Measurements from ENCODE around the gene CNST.
"Not testable (repeated sequence)": the region's sequence is repeated elsewhere in the genome, so short reads cannot be mapped to it uniquely, and the experiment has no call there.

Gene CNST

DNA sequence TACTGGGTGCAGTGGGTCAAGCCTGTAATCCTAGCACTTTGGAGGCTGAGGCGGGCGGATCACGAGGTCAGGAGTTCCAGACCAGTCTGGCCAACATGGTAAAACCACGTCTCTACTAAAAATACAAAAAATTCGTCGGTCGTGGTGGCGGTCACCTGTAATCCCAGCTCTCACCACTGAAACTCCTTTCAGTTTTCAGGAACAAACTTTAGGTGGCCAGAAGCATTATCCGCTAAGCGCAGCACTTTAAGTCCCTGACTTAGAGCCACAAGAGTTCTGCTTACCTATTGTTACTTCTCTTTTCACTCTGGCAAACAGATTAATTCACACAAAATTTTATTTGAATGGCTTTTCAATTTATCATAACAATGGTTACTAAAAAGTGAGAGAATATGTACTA is 5.4 kb upstream of the CNST start:
- DNase-seq = not testable (repeated sequence)

DNA sequence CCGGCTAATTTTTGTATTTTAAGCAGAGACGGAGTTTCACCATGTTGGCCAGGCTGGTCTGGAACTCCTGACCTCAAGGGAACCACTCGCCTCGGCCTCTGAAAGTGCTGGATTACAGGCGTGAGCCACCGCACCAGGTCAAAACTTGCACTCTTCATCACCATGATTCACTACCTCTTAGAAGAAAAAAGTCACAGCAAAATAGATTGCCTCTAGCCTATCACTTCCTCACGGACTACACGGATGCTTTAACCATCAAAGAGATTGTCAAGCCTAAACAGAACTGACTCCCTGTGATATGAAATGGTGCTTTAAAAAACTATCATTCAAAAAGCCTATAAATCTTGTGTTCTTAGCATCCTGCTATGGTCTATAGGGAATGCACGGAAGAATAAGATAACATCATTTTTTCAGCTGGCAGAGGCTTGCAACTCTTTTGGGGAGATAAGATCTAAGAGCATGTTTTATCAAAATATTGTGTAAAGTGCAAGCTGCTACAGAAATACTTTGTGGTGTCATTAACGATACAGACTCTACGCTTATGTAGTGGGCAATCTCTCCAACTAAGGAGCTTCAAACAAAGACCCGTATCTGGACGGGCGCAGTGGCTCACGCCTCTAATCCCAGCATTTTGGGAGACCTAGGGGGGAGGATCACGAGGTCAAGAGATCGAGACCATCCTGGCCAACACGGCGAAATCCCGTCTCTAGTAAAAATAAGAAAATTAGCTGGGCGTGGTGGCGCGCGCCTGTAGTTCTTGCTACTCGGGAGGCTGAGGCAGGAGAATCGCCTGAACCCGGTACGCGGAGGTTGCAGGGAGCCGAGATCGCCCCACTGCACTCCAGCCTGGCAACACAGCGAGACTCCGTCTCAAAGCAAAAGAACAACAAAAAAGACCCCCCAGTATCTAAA is 1.2 kb upstream of the CNST start:
- no peak for DNase-seq

DNA sequence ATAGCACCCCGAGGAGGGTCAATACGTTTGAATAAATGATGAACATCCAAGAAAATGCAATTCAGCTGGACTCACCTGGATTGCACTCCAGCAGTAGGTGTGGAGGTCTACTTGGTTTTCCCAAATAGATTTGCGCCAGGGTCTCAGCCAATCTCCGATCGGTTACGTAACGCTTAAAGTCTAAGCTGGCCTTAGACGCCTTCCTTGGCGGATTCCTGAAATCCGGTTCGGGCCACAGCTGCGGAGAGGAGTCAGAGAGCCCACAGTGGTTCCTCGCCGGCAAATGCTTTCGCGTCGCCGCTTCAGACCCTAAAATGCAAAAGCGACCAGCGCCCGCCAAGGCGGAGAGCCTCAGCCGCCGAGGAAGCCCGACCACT is 517 bp upstream of the CNST start:
- no peak for DNase-seq

DNA sequence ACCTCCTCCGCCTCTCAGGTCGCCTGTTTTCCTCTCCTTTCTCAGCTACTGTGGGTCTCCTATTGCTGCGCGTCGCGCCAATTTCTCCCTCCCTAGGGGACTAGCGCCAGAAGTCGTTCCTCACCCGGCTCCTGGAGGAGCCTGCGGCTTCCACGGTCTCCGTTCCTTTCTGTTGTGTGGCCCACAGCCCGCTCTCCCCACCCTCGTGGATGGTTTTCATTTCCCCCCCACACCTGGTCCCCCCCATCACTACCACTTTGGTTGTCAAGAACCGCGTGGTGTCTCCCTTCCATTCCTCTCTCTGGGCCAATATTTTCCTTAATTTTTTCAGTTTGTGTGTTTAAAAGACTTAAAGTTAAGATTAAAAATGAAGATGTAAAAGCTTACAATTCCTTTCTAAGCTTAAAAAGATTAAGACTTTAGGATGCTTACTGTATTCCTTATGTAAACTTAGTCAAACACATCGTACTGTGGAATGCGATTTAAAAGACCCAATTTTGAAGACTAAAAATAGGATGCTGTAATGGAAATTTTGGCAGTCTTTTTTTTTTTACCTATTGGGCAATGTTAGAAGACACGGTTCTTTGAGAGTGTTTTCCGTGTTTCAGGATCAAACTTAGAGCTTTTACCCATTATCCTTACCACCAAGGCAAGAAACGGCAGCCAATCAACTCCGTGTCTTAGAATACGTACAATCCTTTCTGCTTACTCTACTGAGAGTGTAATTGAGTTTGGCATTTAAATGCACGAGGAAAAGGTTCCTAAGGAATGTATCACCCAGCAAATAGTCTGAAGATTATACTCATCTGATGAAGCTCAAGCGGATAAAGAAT is 773 bp downstream of the CNST start:
- no peak for DNase-seq

DNA sequence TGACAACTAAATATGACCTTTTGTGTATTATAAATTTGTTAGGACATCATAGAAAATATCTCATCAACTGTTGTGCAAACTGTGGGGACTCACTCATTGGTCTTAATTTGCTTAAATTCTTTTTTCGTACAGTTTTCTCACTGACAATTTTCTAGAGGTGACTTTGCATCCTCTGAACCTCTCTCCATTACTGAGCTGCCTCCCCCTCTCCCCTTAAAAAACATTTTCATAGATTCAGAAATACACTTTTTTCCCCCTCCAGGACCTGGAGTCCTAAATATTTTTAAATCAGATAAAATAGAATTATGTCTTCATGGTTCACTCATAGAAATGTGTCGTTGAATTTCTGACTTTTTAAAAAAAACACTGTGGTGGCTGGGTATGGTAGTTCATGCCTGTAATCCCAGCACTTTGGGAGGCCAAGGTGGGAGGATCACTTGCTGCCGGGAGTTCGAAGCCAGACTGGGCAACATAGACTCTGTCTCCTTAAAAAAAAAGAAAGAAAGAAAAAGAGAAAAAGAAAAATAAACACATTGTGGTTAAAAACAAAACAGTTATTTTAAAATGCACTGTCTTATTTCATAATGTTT is 1.5 kb downstream of the CNST start:
- DNase-seq = no peak

DNA sequence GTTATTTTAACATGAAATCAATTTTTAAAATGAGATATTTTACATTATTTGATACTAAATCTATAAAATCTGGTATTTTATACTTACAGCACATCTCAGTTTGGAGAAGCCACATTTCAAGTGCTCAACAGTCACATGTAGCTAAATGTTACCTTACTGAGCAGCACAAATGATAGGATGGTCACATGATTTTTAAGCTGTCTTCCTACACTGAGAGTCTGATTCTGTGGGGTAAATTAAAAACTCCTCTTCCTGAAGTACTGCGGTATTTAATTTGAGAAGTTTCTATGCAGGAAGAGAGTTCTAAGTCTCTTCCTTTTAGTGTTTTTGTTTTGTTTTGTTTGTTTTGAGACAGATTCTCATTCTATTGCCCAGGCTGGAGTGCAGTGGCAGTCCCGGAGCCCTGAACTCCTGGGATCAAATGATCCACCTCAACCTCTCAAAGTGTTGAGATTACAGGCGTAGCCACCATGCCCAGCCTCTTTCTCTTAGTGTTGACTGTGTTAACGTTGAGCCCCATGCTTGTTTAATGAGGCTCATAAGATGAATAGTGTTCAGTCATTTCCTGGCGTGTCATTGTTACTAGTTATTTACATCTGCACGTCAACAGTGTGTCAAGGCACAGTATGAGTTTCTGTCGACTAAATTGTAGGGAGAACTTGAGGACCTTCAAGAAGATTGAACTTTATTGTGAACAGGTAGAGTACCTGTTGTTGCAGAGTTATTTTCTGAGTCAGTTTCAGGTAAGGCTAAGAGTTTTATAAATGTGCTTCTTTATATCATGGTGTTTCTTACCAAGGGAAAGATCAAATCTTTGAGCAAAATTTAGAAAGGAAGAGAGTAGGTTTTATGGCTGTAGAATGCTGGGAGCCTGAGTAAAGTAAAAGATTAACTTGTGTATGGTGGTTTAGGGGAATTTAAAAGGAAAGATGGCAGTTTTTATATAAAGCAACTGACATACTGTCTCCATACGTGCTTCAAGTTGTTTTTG is 3.3 kb downstream of the CNST start:
- DNase-seq = no peak

DNA sequence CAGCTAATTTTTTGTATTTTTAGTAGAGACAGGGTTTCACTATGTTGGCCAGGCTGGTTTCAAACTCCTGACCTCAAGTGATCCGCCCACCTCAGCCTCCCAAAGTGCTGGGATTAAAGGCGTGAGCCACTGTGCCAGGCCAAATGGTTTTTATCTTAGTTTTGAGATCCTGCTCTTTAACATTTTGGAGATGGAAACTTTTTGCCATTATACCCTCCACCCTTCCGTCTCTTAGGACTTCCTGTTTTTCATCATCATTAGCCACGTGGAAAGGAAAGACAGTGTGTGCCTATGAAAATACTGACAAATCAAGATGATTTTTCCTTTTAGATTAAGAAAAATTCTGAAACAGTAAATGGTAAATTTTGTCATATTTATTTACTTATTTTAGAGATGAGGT is 5.1 kb downstream of the CNST start:
- not testable (repeated sequence) for DNase-seq

DNA sequence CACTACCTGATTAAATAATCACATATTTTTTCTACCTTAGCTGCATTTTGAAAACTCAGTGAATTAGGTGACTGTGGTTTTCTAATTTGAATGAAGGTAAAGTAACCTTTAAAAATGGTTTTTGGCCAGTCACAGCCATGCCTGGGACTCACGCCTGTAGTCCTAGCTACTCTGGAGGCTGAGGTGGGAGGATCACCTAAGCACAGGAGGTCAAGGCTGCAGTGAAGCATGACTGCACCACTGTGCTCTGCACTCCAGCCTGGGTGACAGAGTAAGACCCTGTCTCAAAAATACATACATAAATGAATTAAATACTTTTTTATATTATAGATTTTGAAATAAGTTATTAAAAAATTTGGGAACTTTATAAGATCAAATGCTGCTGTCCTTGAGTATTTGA is 5.7 kb downstream of the CNST start:
- DNase-seq = no peak

DNA sequence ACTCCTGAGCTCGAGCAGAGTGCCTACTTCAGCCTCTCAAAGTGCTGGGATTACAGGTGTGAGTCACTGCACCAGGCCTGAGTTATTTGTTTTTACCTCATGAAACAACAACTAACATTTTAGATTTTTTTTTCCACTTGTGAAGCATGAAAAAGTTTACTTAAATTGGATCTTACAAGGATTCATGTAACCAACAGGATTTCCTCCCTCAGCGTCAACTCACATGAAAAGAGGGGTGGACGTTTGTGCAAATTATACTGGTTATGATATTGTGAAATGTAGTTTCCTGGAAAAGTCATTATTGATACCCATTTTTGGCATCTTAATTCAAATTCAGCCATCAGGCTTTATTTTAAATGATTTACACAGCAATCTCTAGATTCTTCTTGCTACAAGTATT is 6.5 kb downstream of the CNST start:
- no peak for DNase-seq

DNA sequence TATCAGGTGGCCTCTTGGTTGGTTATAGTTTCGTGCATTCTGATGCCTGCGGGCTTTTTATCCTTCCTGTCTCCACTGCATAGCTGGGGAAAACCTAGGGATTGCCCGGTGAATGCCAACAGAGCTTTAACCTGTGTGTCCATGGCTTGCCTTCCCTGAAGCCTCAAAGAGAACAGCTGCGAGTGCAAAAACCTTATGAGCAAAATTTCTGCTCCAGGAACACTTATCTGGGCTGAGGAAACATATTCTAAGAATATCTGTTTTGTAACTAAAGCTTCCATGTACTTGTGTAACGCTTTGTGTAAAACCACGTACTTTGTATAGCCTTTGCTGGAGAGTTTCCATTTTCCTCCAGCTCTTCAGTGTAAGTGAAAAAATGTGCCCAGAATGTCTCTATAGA is 7.2 kb downstream of the CNST start:
- no peak for DNase-seq

DNA sequence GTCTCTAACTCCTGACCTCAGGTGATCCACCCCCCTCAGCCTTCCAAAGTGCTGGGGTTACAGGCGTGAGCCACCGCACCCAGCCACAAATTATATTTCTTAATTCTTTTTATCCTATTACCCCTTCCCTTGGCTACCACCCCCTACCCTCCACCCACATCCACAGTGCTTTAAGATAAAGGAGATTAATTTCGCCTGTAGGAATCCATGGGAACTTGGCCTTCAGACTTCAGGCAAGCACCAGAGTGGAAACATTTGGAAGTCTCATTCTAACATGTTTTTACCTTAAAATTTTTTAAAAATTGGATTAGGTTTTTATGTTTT is 10.4 kb downstream of the CNST start:
- no peak for DNase-seq

DNA sequence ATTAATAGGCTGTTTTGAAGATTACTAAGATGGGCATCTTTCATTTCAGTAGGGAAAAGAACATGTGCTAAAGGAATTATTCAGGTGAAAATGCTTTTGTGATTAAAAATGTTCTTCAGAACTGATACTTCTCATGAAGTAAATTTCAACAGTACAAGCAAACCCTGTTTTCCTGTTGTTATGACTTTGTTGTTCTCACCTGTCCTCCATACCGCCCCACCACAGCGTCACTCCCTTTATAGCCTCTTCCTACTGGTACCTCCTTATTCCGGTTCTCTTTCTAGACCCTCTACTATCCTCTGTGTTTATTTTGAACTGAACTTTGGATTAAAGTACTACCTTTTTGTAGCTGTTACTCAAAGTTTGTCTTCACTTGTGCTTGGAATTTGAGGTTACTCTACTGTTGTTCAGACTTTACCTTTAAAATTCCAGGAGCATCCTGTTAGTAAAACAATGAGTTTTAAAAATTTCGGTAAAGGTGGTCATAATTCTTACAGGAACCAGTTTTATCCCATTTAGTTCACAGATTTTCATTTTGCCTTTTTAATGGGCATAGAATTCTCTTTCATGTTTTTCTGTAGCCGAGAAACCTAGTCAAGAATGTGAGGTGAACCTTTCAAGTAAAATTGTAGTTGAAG is 10.9 kb downstream of the CNST start:
- no peak for DNase-seq

DNA sequence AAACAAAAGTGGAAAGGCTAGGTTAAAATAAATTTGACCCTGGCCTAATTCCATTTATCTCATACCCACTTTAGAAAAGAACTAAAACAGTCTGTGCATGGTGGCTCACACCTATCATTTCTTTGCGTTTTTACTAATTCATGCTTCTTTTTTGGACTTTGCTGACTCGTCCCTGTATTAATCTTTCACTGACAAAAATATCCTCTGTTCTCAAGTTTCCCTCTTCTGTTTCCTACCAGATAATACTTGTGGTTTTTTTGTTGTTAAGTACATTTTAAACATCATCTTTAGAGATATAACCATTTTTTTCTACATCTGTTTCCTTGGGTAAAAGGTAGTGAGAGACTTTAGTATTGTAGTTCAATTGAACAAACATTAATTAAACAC is 11.5 kb downstream of the CNST start:
- no peak for DNase-seq

DNA sequence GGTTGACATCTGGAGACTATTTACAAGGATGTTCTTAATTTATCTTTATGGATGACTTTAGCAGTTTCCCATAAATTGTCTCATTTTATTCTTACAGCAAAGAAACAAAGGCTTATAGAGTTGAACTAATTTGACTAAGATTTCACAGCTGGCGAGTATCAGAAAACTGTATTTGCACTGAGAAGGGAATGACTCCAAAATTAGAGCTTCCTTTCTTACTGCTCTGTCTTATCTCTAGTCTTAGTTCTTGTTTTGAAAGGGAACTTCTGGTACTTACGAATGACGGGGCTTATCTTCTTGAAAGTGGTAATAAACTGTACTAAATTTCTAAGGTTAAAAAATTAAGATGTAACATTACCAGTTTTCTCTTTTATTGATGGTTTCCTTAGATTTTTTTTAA is 13.6 kb downstream of the CNST start:
- no peak for DNase-seq

DNA sequence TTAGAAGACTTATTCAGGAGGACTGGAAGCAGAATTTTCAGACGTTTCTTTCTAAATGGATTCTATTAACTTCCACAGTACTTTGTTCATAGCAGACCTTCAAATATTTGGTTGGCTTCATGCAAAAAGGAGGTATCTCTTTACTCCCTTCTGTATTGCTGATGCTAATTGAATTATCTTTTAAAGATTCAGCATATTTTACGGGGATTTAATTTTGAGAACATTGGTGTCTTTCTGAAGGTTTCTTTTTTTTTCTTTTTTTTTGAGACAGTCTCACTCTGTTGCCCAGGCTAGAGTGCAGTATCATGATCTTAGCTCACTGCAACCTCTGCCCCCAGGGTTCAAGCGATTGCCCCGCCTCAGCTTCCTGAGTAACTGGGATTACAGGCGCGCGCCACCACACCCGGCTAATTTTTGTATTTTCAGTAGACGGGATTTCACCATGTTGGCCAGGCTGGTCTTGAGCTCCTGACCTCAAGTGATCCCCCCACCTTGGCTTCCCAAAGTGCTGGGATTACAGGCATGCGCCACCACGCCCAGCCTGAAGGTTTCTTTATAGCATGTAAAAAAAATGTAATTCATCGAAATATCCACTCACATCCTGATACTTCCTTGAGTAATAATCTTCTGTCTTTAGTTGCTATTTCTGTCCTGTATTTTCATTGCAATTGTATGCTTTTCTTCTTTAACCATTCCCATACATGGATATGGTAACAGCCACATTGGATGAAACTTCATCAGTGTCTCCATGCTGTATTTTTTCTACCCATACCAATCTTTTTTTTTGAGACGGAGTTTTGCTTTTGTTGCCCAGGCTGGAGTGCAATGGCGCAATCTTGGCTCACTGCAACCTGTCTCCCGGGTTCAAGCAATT is 14.5 kb downstream of the CNST start:
- no peak for DNase-seq

DNA sequence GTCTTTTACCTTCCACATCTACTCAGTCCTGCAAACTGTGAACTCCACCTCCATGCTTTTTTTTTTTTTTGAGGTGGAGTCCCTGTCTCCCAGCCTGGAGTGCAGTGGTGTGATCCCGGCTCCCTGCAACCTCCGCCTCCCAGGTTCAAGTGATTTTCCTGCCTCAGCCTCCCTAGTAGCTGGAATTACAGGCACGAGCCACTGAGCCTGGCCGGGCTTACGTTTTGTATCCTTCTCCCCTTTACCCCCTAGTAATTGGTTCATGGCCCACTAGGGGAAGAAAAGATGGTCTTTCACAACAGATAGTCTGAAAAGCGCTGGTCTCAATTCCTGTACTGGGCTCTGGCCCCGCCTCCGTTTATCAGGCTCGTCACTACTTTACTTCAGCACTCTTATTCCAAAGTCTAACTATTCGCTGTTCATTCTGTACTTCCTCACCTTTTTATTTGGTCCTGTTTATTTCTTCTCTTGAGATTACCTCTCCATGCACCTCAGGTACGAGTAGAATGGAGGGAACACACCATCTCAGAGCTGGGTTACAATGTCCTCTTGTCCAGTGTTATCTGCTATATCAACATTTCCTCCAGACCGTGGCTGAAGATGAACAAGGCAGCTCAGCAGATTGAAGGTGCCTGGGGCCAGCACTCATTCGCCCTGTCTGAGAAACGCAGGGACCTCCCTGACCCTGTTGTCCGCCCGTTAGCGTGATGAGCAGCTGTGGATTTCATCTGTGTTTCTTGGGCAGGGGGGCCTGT is 16.2 kb downstream of the CNST start:
- DNase-seq = no peak

DNA sequence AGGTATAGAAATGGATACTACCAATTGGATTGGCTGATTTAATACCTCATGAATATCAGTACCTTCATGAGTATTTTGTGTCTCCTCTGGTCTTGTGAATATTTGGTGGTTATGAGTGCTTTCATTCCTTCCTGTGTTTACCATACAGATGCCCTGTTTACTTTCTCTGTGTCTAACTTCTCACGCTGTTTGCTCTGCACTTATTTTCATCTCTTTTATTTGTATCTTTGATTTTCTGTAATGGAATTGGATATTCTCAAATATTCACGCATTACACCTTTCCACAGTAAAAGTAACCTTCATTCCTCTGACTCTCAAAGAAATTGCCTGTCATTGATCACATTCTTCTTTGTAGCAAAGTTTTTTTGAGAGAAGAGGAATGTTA is 16.8 kb downstream of the CNST start:
- no peak for DNase-seq

DNA sequence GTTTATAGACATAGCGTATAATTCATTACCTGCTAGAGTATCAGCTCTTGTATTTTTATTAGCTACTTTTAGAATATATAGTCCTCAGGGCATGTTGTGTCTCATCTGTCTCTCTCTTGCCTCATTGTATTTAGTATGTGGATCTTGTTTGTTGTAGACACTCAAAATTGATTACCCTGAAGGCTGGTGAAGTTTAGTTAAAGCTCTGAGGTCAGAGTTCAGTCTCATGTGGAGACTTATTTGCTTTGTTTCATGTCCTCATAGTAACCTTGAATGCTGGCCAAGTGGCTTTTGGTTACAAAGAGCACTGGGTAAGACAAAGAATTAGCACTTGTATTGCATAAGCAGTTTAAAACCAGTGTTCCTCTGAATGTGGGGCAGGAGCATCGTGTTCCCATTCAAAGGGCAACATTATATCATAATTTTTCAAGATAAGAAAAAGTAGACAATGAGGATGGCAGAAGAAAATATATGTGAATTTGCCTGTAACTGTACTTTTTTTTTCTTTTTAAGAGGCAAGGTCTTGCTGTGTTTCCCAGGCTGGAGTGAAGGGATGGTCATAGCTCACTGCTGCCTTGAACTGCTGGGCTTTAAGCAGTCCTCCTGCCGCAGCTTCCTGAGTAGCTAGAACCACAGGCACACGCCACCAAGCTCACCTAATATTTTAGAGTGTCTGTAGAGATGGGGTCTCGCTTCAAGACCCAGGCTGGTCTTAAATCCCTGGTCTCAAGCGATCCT is 17.4 kb downstream of the CNST start:
- DNase-seq = no peak

DNA sequence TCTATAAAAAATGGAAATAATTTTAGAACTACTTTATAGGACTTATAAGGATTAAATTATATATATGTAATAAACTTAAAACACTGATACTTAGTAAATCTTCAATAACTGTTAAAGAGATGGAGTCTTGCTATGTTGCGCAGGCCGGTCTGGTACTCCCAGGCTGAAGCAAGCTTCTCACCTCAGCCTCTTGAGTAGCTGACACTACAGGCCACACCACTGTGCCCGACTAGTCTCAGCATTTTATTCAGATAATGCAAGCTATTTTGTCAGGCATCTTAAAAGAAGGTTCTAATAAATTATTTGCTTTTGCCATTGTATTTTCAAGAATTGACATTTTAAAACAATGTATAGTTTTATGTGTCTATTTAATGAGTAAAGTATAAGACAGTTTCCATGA is 20.8 kb downstream of the CNST start:
- no peak for DNase-seq

DNA sequence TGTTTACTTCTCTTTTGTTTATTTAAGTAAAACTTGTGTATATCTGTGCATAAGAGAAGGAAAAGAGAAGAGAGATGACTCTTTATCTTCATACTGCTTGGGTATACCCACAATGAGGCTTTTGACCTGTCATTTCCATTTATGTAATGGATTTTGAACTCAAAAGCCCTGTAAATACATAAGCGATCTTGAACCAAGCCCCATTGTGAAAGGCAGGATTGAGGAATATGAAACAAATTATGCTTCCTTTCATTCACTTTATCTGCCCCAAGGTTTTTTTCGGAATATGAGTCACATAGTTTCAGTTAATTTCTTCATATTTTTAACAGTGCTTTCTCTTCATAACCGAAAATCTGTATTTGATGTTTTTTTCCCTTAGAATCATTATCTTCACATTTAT is 21.4 kb downstream of the CNST start:
- no peak for DNase-seq
